Lung (tissue), 12 donors: ENCODE data around the gene TCF7. TPM values are rescaled to one million over a fixed set of nuclear protein-coding genes. Genes with fewer than 3 reads are reported as not detected.

Source experiments
- ATAC-seq: fragments of 200-7000 bp; cut with Tn5 transposase; one replicate; pipeline ENCODE4 v1.9.1; 2020; ENCODE audit warnings: moderate number of reproducible peaks; ENCODE audit not compliant: insufficient read depth, low FRiP score
- DNase-seq, 3 donors: peaks; one replicate each; pipeline ENCODE4 v3.0.0-alpha.2; 2013 to 2017
- H3K27ac ChIP-seq, 2 donors: one replicate each; pipeline ENCODE4 v1.5.1; 2013; ENCODE audit warnings: mild to moderate bottlenecking in 2 of 2, moderate library complexity in 2 of 2, control low read depth in 1 of 2, inconsistent platforms in 1 of 2, low read depth in 1 of 2, low read length in 1 of 2
- H3K27me3 ChIP-seq, 3 donors: one replicate each; pipeline ENCODE4 v1.5.1; 2013; ENCODE audit warnings: low read length in 2 of 3; ENCODE audit not compliant: control insufficient read depth in 3 of 3, insufficient read depth in 3 of 3
- H3K36me3 ChIP-seq, 4 donors: one replicate each; pipeline ENCODE4 v1.5.1; 2013; ENCODE audit warnings: low read length in 4 of 4, mild to moderate bottlenecking in 1 of 4, moderate library complexity in 1 of 4; ENCODE audit not compliant: control insufficient read depth in 4 of 4, insufficient read depth in 4 of 4
- H3K4me1 ChIP-seq, 5 donors: one replicate each; pipeline ENCODE4 v1.5.1; 2013; ENCODE audit warnings: low read length in 5 of 5, mild to moderate bottlenecking in 2 of 5, moderate library complexity in 1 of 5; ENCODE audit not compliant: control insufficient read depth in 5 of 5, insufficient read depth in 5 of 5
- H3K4me3 ChIP-seq: one replicate; pipeline ENCODE4 v1.5.1; 2013; ENCODE audit warnings: mild to moderate bottlenecking, control low read depth, moderate library complexity
- H3K9ac ChIP-seq, 2 donors: one replicate each; pipeline ENCODE4 v1.5.1; 2013; ENCODE audit warnings: low read length in 2 of 2, control low read depth in 1 of 2; ENCODE audit not compliant: insufficient read depth in 1 of 2
- H3K9me3 ChIP-seq, 4 donors: one replicate each; pipeline ENCODE4 v1.5.1; 2013; ENCODE audit warnings: low read length in 3 of 4, mild to moderate bottlenecking in 1 of 4, moderate library complexity in 1 of 4; ENCODE audit not compliant: control insufficient read depth in 4 of 4, insufficient read depth in 3 of 4
- WGBS, 2 donors: extraction: QIAGEN DNeasy Blood & Tissue Kit; methylation state at CpG; one replicate each; pipeline ENCODE4 v1.1.7; 2013; 5-methylcytosine and 5-hydroxymethylcytosine counted together
- polyA plus RNA-seq, 2 donors: library from polyadenylated mRNA; stranded (reverse); fragments of 200-250 nt; gene quantifications; one replicate each; pipeline ENCODE4 v1.2.1, GENCODE V29; 2013
- total RNA-seq, 2 donors: library from RNA; depleted of rRNA in 1 of 2; stranded (reverse); fragments of >200 nt in 1 of 2; gene quantifications; one replicate each; pipeline ENCODE4 v1.2.1, GENCODE V29; 2014 to 2021
- TF ChIP-seq, protein P1 (sequence below): IDR thresholded peaks from 2 replicates; pipeline ENCODE4 v1.5.1; 2012; ENCODE audit warnings: mild to moderate bottlenecking; ENCODE audit errors: control extremely low read depth, extremely low read depth
- donor health status: control.
- donor health status: control.
- donor health status: Bipolar disorder and iron deficiency.
- donor health status: healthy.
- donor health status: DM: yes; HTN: yes; CAD: no.

The TCF7 gene
- total and polyA plus RNA-seq, 4 donors, result 2.9 to 6.0 (median 3.4) TPM

- Histone ChIP-seq H3K4me3 (no peak overlapping the region), H3K9ac (no peak overlapping the region), H3K9me3 (no peaks in the 10 kb centered on the region), H3K27me3 (no peaks in the 10 kb centered on the region), H3K4me1 (peaks cover 0 to 5% (median 0%) of the 10 kb centered on the region in 5 donors), H3K36me3 (no peaks in the 10 kb centered on the region), H3K27ac (no peak overlapping the region)
- TF ChIP-seq, protein P1, sequence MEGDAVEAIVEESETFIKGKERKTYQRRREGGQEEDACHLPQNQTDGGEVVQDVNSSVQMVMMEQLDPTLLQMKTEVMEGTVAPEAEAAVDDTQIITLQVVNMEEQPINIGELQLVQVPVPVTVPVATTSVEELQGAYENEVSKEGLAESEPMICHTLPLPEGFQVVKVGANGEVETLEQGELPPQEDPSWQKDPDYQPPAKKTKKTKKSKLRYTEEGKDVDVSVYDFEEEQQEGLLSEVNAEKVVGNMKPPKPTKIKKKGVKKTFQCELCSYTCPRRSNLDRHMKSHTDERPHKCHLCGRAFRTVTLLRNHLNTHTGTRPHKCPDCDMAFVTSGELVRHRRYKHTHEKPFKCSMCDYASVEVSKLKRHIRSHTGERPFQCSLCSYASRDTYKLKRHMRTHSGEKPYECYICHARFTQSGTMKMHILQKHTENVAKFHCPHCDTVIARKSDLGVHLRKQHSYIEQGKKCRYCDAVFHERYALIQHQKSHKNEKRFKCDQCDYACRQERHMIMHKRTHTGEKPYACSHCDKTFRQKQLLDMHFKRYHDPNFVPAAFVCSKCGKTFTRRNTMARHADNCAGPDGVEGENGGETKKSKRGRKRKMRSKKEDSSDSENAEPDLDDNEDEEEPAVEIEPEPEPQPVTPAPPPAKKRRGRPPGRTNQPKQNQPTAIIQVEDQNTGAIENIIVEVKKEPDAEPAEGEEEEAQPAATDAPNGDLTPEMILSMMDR, result no peak
- no peak for ATAC-seq
- no peak for DNase-seq
- WGBS, 2 donors, result 87 to 90% methylated on average over 11 of the region's 11 CpGs
Observed at GRCh38 chr5:134103998-134104654, 10.4 kb upstream of the TCF7 start.

GRCh38 chr5:134106991-134107701, 7.3 kb upstream of the TCF7 start:
- TF ChIP-seq, protein P1, result no peak
- no peak overlapping the region for H3K27ac ChIP-seq

DNA sequence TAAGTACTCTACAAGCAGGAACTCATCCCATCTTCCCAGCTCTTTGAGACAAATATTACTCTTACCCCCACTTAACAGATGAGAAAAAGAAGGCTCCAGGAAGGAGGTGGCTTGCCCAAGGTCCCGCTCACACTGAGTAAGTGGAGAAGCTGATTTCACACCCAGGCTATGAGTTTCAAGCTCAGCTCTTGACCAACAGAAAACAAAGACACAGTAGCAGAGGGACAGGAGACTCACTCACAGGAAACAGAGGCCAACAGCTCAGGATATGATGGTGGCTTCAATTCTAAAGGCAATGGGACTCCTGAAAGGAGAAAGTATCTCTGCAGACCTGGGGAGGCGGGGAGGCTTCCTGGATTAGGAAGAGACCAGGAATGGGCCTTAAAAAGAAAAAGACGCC, 6.7 kb upstream of the TCF7 start:
- TF ChIP-seq, protein P1, result no peak
- ATAC-seq, result no peak
- 92 to 95% methylated on average over 3 of the region's 3 CpGs for WGBS, 2 donors
- Histone ChIP-seq H3K4me1 (no peaks in the 10 kb centered on the region), H3K27ac (no peak overlapping the region), H3K9me3 (no peaks in the 10 kb centered on the region), H3K36me3 (no peaks in the 10 kb centered on the region), H3K27me3 (peaks cover 0 to 7% (median 2%) of the 10 kb centered on the region in 3 donors), H3K4me3 (no peak overlapping the region), H3K9ac (no peak overlapping the region)
- DNase-seq, result no peak

More at GRCh38 chr5:134106991-134107701, 7.3 kb upstream of the TCF7 start:
- H3K36me3 ChIP-seq, result no peaks in the 10 kb centered on the region
- no peaks in the 10 kb centered on the region for H3K9me3 ChIP-seq
- H3K9ac ChIP-seq, result no peak overlapping the region
- ATAC-seq, result no peak
- H3K27me3 ChIP-seq, result peaks cover 0 to 2% (median 0%) of the 10 kb centered on the region in 3 donors
- DNase-seq, result no peak
- no peaks in the 10 kb centered on the region for H3K4me1 ChIP-seq
- H3K4me3 ChIP-seq, result no peak overlapping the region
- WGBS, 2 donors, result 72% methylated on average over 10 of the region's 10 CpGs
